HL-60 (cell line): ENCODE results near the gene CHRDL1.

Experiments
- DNase-seq, 2 experiments: peaks; one replicate each; pipeline ENCODE4 v3.0.0-alpha.2; 2010 to 2020; ENCODE audit warnings: low read depth in 1 of 2, low spot score in 1 of 2
- H3K27ac ChIP-seq: fragments of 250-450 bp; sonication (Bioruptor Pico); replicated peaks from 2 replicates; pipeline ENCODE4 v1.5.1; 2020; ENCODE audit warnings: mild to moderate bottlenecking, moderate library complexity
- H3K27me3 ChIP-seq: fragments of 250-450 bp; sonication (Bioruptor Pico); 2 replicates; pipeline ENCODE4 v1.5.1; 2021; ENCODE audit warnings: mild to moderate bottlenecking, moderate library complexity; ENCODE audit not compliant: insufficient read depth, poor library complexity, severe bottlenecking
- H3K4me3 ChIP-seq: replicated peaks from 2 replicates; pipeline ENCODE4 v1.5.1; 2011; ENCODE audit warnings: mild to moderate bottlenecking, control low read depth, low read length; ENCODE audit not compliant: insufficient read depth
- CTCF ChIP-seq: IDR thresholded peaks from one replicate; pipeline ENCODE4 v1.5.1; 2011; ENCODE audit warnings: low read length, control low read depth, inconsistent platforms; ENCODE audit not compliant: insufficient read depth
- GABPA ChIP-seq: IDR thresholded peaks from 2 replicates; pipeline ENCODE4 v1.6.1; 2012; ENCODE audit warnings: low read depth
- POLR2AphosphoS5 ChIP-seq: IDR thresholded peaks from 2 replicates; pipeline ENCODE4 v1.6.1; 2012; ENCODE audit warnings: low read depth
- REST ChIP-seq: IDR thresholded peaks from 2 replicates; pipeline ENCODE4 v1.6.1; 2012; ENCODE audit warnings: low read depth; ENCODE audit not compliant: insufficient replicate concordance
- SPI1 ChIP-seq: IDR thresholded peaks from 2 replicates; pipeline ENCODE4 v1.6.1; 2012; ENCODE audit warnings: low read depth, mild to moderate bottlenecking, borderline replicate concordance

Gene CHRDL1

GRCh38 chrX:110805303-110805702 is 9.7 kb upstream of the CHRDL1 start:
- Histone ChIP-seq H3K4me3 (no peak overlapping the region), H3K27ac (no peak overlapping the region), H3K27me3 (no peaks in the 10 kb centered on the region)
- DNase-seq = no peak
- TF ChIP-seq SPI1 (no peak), CTCF (no peak), GABPA (no peak), POLR2AphosphoS5 (no peak), REST (no peak)

- Histone ChIP-seq H3K27me3 (no peaks in the 10 kb centered on the region), H3K4me3 (no peak overlapping the region), H3K27ac (no peak overlapping the region)
- DNase-seq = no peak
- TF ChIP-seq POLR2AphosphoS5 (no peak), REST (no peak), CTCF (no peak), GABPA (no peak), SPI1 (no peak)
Measured at GRCh38 chrX:110804446-110804845, 8.8 kb upstream of the CHRDL1 start.

DNA sequence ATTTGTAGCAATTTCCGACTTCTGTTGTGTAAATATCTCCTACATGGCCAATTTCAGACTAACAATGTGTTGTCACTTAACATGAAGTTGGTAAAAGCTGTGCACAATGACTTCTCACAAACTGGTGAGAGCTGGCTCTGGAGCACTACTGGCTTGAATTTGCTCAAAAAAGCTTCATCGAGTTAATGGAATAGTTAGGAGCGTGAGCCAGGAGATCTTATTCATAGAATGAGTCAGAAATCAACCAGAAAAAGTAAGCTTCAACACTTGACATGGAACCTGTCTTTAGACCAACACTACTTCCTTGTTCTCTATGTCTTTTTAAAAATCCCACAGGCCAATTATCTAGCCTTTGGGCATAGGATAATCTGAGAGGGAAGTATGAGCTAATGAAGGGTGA is 7.9 kb upstream of the CHRDL1 start:
- no peak for DNase-seq
- Histone ChIP-seq H3K4me3 (no peak overlapping the region), H3K27ac (no peak overlapping the region), H3K27me3 (no peaks in the 10 kb centered on the region)
- no peak for TF ChIP-seq CTCF
- no peak for TF ChIP-seq SPI1
- TF ChIP-seq POLR2AphosphoS5 = no peak
- no peak for TF ChIP-seq GABPA
- no peak for TF ChIP-seq REST
